HG02981 (cell line): ENCODE results near the gene METTL24.

ENCODE experiments used
- ATAC-seq: cut with Tn5 transposase; IDR thresholded peaks from one replicate; pipeline ENCODE4 v1.9.1; 2021; ENCODE audit warnings: mild to moderate bottlenecking, moderate library complexity; ENCODE audit not compliant: unreplicated experiment

The METTL24 gene

DNA sequence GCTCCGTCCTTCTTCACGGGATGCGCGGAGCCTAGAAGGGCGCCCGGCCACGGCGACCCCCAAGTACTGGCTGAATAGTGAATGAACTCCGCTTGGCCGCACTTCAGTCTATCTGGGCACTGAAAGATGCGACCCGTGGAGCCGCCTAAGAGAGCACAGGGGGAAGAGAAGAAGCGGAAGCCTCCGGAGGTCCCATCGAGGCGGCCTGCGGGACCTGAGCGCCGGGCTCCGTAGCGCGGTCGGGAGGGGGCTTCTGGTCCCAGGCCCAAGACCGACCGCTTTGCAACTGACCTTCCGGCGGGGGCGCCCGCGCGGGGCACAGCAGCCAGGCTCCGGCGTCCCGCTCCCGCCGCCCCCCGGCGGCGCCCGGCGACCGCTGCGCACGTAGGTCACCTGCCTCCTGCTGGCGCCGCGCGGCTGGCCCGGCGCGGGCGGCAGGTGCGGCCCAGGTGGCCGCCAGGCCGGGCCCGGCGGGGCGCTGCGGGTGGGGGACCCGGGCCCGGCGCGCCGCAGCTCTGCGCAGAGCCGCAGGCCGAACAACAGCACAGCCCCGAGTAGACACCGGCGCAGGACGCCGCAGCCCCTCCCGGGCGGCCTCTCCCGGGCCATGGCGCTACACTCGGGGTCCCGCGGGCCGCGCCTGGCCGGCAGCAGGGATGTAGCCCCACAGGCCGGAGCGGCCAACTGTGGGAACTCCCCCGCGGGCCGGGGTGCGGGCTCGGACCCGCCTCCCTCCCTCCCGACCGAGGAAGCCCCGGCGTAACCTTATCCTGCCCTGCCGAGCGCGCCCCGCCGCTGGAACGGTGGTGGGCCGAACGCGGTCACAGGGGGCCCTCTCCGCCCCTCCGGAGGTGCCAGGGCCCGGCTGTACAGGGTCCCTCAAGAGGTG is at the start of gene METTL24:
Gene METTL24, minus strand, starts transcription at position 686 of the 889 bp plus-strand sequence. Its CDS starts 77 bp downstream, at position 609.
- ATAC-seq: no peak

- no peak for ATAC-seq
These were observed 46.5 kb upstream of the METTL24 start for GRCh38 chr6:110404607-110405006.

DNA sequence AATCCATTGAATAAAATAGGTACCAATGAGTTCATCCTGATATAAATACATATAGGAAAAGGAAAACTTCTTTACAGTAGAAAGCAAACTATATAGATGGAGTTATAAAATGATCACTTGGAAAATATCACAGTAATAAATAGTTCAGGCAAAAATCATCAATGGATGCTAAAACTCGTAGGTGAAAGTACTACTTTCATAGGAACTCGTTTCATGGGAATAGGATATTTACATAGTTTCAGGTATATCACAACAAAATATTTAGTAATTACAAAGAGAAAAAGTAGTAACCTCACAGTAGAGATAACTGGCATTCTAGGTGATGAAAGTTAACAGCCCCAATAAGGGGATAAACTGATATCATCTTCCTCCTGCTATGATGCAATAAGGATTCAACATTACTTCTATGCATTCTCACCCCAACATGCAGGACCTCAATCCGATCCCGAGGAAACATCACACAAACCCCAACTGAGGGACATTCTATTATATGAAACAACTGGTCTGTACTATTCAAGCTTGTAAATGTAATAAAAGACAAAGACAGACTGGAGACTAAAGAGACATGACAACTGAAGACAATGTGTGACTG is 43.5 kb upstream of the METTL24 start:
- ATAC-seq: no peak

DNA sequence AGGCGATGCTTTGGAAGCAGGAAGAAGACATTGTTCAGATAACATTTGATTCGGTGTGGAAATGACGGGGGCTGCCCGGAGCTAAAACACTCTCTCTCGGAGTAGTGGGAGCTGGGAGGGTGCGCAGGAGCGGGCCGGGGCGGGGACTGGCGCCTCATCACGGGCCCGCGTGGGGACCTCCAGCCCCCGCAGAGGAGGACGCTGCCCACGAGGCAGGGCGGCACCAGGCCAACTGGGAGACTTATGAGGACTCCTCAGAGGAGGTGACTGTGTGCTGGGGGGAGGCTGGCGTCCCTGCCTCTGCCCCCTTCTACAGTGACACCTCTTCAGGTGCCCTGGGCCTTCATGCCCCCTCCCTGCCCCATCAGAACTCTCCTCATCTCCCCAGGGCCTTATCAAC is 42.1 kb upstream of the METTL24 start:
- no peak for ATAC-seq

DNA sequence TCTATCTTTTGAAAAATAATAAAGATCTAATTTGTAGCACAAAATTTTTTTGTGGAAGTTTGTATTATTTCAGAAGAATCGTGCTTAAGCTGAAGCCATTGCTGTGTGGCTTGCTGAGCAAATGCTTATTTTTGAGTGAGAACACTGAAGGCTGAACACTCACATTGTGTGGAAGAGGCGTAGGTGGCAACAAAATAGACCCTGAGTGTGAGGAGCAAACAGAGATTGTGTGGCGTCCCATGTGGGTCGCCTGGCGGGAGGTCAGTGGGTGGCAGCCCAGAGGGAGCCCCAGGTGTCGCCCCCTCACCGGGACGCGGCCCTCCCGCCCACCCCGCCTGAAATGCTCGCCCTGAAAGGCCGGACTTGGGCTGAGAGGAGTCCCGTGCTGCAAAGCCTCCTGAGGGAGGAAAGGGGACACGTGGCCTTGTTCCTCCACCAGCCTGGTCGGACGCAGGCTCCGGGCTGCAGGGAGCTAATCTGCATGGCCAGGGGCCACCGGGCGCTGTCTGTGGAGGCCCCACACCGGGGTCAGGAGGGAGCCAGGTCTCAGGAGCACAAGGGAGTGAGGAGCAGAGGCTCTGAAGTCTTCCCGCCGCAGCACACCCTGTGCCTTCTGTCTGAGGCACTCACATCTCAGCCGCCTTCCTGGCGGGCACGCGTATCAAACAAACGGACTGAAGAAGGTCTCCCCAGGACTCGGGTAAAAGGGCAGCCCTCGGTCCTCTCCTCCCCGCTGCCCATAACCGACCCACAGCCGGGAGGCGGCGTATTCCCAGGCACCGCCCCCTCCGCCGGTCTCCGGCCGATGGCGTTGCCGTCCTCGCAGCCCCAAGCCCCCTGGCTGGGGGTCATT is 41.3 kb upstream of the METTL24 start:
- no peak for ATAC-seq

GRCh38 chr6:110398778-110399177 is 40.6 kb upstream of the METTL24 start:
- ATAC-seq: no peak

GRCh38 chr6:110395221-110395620 is 37.1 kb upstream of the METTL24 start:
- ATAC-seq: no peak

- ATAC-seq: no peak
These were observed 36.3 kb upstream of the METTL24 start for GRCh38 chr6:110394409-110394808.

- no peak for ATAC-seq
These were observed 34.6 kb upstream of the METTL24 start for GRCh38 chr6:110392727-110393126.

DNA sequence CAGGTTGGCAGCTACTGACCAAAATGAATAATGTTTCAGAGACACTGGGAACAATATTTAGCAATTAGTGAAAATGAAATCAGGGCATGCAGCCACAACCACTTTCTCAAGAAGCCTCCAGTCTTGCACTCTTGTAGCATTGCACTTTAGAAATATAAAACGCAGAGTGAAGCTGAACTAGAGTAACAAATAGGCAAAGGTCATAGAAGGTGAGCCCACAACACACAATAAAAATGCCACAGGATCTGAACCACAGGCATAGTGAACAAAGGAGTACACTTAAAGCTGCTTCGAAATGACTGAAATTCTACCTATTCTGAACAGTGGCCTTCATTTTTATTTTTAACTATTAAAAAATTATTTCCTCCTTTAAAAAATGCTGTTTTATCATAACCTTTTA is 32.3 kb upstream of the METTL24 start:
- no peak for ATAC-seq

- ATAC-seq: no peak
These were observed 31.7 kb upstream of the METTL24 start for GRCh38 chr6:110389689-110390382.

DNA sequence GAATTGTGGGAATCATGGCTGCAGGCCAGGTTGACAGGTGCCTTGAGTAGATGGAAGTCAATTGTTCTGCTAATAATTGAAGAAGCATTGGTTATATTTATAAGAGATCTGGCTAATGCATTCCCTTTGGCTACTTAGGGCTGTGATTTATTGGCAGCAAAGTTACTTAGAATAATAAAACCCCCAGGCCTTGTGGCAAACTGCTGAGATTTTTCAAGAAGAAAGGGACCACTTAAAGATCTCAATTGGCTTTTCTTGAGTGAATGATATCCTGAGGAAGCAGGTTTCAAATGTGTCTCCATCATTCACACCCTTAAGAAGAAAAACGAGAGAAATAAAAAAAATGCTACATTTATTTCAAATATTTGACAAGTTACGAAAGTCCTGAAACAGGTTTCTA is 29.8 kb upstream of the METTL24 start:
- no peak for ATAC-seq

DNA sequence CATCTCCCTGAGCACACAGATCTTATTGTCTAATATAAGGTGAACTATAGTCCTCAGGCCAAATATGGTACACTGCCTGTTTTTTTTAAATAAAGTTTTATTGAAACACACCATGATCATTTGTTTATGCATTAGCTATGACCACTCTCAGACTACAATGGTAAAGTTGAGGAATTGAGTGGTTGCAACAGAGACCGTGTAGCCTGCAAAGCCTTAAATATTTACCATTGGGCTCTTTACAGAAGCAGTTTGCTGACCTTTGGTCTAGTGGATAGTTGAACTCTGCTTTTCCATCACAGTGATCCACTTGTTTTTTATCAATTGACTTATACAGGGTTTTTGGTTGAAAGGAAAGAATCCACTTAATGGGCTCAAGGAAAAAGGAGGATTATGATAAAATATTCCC is 27.3 kb upstream of the METTL24 start:
- no peak for ATAC-seq

- no peak for ATAC-seq
These were observed 20.4 kb upstream of the METTL24 start for GRCh38 chr6:110378552-110378951.

DNA sequence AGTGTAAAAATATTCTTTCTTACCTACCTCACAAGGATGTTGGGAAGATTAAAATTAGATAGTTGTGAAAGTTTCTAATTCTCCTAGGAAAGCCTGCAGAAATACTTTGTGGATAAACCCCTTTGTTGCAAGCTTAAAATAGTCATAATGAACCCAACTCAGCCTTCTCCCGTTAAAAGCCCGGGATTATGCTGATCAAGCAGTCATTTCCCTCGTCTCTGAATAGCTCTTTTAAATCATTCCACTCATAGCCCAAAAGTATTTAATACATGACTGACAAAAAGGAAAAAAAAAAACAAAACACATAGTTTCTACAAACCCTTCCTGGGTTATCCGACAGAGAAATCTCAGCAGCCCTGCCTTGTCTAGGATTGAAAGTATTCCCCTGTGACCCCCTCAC is 10.9 kb upstream of the METTL24 start:
- no peak for ATAC-seq

DNA sequence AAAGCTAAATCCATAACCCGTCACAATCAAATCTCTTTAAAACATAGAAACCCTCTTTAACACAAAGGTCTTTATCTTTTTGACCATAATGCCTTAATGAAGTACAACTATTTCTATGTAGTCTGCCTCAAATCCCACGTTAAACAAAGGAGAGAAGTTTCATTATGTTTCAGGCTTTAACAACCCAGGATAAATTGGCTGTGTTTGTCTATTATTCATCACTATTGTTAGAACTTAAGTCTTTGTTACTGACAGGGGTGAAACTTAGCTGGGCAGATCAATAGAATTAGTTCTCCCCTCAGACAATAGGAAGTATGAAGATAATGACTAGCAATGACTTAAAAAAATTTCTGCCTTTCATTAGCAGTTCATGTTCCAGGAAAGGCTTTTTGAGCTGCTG is 10.1 kb upstream of the METTL24 start:
- no peak for ATAC-seq

GRCh38 chr6:110367825-110368224 is 9.7 kb upstream of the METTL24 start:
- no peak for ATAC-seq

GRCh38 chr6:110366975-110367374 is 8.8 kb upstream of the METTL24 start:
- ATAC-seq: no peak

- no peak for ATAC-seq
These were observed 8.1 kb upstream of the METTL24 start for GRCh38 chr6:110366256-110366655.

- ATAC-seq: no peak
These were observed 6.4 kb upstream of the METTL24 start for GRCh38 chr6:110364364-110365105.
